ENCODE results near the gene PDE4D.

The PDE4D gene

DNA sequence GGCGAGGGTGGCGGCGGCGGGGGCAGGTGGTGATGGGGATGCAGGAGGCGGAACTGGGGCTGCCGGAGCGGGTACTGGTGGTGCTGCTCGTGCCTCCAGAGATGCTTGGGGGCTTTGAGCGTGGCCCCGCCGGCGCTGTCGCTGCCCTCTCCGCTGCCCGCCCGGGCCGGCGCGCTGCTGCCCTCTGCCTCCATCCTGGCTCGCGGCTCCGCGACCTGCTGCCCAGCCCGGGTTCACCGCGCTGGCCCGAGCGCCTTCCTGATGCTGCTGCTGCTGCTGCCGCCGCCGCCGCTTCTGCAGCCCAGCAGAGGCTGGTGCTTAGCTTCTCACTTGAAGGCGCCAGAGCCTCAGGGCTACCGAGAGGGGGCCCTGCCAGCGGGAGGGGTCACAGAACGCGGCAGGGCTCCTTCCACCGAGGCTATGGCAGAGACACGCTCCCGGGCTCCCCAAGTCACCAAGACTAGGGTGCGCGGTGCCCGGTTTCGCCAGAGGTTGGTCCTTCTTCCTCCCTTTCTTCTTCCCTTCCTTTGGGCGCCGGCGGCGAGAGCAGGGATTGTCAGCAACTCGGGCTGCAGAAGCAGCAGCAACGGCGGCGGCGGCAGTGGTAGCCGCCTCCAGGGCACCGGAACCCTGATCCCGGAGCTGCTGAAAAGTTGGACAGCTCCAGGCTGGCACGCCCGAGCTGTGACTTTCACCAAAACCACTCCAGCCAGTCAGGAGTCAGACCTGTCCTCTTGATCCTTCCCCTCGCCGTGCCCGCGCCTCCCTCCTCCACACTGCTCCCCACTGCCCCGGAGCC, at the start of gene PDE4D:
PDE4D (minus strand) TSS at position 298 of the 799 bp plus-strand sequence.
- DNase-seq (ENCODE audit: low spot score), result no peak

DNA sequence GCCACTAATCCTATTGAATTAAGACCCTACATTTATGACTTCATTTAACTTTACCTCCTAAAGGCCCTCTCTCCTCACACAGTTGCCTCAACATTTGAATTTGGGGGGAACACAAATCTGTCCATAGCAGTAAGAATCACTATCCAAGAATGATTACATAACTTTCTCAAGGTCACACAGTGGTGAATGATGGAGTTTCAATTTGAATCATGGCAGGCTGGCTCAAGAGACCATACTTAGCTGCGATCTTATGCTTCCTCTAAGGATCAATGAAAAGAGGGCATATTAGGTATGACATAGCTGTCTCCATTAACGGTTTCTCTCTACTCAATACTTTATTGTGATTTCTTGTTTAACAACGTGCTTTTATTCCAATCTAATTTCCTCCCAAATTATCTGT, 44.1 kb upstream of the PDE4D start:
- no peak for DNase-seq (ENCODE audit: low spot score)

DNA sequence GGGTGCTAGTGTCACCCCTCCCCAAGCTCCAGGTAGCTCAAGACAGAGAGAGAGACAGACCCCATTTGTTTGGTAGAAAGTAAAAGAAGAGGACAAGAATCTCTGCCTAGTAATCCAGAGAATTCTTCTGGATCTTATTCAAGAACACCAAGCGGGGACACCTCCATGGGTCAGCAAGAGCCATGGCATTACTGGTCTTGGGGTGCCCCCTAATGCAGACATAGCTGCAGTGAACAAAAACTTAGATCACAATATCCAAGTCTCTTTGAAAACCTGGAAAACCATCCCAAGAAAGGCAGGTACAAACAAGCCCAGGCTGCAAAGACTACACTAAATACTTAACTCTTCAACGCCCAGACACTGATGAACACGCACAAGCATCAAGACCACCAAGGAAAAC, 29.9 kb upstream of the PDE4D start:
- DNase-seq (ENCODE audit: low spot score), result peak; percentile 10

DNA sequence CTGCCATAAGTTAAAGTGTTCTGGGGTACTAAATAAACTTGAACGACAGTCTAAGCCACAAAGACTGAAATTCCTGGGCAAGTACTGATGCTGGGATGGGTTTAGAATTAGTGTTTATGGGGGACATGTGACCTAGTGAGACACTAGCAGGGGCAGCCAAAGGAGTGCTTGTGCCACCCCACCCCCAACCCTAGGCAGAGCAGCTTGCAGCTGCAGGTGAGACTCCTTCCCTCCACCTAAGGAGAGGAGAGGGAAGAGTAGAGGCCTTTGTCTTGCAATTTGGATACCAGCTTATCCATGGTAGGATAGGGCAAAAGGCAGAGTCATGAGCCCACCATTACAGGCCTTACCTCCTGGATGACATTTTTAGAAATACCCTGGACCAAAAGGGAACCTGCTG, 28.7 kb upstream of the PDE4D start:
- DNase-seq (ENCODE audit: low spot score), result no peak

DNA sequence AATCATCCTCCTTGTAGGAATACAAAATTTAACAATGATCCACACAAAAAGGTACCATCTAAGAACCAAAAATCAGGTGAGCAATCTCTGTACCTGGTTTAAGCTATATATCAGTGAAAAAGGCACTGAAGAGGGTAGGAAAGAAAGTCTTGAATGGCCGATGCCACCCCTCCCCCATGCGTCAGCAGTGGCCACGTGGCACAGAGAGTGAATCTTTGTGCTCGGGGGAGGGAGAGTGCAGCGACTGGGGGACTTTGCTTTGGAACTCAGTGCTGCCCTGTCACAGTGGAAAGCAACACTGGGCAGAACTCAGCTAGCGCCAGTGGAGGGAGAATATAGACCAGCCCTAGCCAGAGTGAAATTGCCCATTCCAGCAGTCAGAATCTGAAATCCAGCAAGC, 28.3 kb upstream of the PDE4D start:
- no peak for DNase-seq (ENCODE audit: low spot score)

DNA sequence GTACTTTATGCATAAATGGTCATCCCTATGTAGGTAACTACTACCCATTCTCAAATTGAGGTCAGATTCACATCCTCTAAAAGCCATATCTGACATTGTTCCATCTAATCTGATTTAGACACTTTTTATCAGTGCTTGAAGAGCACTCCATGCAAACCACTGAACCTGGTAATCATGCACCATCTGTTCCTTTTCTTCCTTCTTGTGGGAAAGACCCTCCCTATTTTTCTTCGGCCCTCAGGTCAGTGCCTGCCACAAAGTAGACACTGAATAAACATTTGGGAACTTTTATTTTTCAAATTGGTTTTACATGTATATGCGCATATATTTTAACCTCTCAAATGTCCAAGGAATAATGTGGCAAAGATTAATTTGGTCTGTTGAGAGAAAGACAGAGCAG, 26.0 kb upstream of the PDE4D start:
- DNase-seq (ENCODE audit: low spot score), result no peak

DNA sequence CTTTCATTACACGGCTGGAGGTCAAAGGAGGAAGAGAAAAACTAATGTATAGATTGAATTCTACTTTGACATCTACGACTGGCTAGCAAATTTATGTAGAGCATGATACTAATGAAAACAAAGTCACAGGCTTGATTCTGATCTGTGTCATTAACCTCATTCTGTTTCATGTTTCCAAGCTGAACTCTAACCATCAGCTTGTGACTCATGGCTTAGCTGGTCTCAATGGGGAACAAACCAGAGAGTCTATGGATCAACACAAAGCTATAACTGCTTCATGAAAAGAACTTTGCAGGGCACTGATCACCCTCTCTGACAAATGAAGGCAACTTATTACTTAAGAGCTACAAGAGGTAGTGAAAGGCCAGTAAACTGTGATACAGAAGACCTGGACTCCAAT, 23.6 kb upstream of the PDE4D start:
- no peak for DNase-seq (ENCODE audit: low spot score)

DNA sequence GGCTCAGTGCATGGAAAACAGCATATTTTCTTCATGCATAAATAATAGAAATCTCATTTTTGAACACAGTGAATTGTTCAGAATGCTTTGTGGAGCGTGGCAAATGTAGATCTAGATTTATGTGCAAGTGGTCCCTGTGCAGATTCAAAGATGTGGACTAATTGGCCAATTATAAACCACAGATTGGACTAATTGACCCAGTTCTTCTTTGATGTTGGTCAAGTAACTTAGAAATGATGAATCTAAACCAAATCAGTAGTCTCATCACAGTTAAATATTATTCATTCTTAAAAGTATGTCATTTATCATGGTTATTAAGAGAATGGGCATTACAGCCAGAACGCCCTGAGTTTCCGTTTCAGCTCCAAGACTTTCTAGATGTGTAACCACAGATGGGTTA, 11.7 kb upstream of the PDE4D start:
- DNase-seq (ENCODE audit: low spot score), result no peak

DNA sequence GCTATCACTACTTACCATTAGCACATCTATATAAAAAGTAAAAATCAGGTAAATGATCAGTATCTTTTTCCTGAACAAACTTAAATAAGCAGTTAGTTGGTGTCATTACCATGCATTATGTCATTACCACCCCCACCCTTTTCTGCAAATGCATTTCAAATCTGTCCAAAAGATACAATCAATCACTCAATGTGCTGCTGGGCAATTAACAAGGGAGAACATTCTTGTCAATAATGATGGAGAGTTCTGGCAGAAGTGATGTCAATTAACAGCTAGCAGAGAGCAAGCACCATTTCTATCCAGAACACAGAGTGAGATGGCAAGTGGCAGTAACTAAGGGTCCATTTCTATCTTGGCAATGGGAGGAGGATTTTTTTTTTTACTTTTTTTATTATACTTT, 3.5 kb upstream of the PDE4D start:
- DNase-seq (ENCODE audit: low spot score), result no peak

DNA sequence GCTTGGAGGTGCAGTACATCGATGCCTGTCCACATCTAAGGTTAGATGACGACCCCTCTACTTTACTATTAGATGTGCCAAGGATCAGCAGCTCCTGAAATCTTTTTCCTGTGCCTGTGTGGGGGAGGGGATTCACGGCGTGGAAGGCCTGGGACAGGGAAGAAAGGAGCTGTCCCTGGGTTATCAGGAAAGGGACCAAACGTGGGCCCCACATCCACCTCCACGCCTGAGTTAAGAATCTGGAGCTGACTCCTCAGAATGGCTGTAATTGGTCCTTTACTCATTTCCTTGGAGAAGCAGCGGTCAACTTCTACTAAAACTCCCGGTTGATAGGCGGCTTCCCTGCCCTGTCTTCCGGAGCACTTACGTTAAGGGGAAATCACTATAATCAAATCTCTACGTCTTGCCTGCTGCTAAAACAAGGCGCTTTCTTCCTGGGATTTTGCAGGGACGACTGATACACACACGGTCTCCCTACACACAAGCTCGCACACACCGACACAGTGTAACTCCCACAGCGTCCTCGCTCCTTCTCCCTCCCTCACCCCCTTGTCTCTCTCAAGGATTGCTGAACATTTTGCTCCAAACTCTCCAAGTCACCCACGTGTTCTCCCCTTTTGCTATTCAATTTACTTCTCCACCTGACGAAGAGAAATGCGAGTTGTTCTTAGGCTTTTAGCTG, 1.4 kb downstream of the PDE4D start:
- DNase-seq (ENCODE audit: low spot score), result no peak

DNA sequence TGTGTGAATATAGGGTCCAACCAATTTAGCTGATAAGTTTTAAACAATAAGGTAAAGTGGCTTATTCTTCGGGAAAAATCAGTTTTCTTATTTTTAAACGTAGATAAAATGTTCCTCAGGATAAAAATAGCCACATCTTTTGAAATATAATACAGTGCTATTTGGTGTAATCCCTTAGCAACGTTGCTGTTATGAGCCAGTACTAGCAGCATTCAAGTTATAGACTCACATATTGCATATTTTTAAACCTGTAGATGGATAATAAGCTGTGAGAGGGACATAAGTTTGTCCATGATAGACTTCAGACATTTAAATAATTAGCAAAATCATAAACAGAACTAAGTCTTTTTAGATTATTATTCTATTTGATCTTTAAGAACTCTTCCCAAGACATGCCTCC, 6.3 kb downstream of the PDE4D start:
- no peak for DNase-seq (ENCODE audit: low spot score)

DNA sequence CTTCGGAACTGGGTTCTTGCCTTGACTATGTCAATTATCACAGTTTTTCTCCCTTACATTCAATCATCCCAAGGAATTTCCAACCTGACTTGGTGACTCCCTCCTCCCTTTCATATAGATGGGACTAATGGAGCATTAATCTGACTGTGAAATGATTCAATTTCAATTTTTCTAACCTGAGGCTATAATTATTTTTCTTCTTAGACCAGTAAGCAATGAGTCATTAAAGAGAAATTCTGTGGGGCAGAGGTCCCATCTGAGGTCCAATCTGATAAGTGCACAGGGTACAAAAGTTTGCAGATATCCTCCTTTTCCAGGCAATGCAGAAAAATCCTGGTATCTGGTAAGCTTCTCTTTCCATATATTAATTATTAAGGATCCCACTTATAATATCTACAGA, 18.9 kb downstream of the PDE4D start:
- no peak for DNase-seq (ENCODE audit: low spot score)

DNA sequence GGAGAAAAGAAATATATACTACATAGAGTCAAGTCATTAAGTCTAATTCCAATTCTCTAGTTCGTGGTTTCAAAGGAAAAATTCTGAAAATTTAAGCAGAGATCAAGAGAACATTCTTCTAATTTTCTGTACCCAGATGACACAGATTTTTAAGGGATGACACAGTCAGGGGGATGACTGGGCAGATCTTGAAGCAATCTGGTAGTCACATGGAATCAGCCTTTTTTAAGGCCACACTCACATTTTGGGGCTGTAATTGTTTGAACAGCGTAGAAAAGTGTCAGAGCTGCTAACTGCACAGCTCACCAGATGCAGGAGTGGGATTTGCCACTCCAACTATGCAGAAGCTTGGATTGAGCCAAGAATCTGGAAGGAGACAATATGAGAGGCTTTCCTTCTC, 20.4 kb downstream of the PDE4D start:
- no peak for DNase-seq (ENCODE audit: low spot score)

DNA sequence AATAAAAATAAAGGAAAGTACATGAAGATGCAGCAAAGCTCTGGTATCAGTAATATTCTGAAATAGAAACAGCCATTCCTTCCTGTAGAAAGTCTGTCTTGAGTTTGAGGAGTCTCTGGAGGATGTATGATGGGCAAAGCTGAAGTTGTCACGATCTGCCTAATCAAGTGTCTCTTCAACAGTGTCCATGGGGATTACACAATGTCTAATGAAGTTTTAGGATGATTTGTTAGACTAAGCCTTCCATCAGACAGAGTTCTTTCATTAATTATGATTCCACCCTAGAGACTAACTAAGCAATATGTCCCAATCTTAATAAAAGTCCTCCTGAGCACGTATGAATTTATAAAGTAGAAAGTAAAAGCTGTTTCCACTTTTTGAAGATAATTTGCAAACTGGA, 26.9 kb downstream of the PDE4D start:
- DNase-seq (ENCODE audit: low spot score), result no peak

DNA sequence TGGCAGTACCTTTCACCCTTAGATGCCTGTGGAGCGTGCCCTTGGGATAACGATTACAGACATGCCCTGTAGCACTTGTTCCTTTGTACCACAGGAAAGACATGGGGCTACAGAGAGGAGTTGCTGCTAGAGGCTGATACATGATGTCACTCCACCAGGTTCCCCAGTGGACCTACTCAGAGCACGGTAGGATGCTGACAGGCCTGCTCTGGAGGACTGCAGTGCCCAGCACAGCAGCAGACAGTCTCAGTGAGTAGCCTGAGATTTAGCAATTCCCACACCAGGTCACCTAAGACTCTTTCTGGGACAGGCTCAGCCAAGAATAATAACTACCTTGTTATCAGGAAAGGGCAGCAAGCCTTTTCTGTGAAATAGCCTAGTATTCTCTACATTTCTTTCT, 28.8 kb downstream of the PDE4D start:
- DNase-seq (ENCODE audit: low spot score), result no peak

DNA sequence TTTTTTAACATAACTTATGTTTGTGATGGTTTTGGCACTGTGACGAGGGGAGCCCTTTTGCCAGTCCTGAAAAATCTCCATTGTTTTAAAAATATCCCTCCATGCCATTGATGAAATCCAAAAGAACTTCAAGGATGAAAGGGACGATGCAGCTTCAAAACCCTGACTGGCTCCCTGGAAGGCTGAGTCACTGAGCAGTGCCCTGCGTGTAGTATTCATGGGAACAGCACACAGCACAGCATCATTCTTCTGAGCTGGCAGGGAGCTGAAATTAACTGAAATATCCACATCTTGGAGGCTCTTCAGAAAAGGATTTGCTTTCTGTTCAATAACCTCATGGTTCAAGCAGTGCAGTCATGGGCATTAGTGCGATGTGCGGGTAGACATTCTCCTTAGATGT, 29.7 kb downstream of the PDE4D start:
- DNase-seq (ENCODE audit: low spot score), result peak; percentile 7

DNA sequence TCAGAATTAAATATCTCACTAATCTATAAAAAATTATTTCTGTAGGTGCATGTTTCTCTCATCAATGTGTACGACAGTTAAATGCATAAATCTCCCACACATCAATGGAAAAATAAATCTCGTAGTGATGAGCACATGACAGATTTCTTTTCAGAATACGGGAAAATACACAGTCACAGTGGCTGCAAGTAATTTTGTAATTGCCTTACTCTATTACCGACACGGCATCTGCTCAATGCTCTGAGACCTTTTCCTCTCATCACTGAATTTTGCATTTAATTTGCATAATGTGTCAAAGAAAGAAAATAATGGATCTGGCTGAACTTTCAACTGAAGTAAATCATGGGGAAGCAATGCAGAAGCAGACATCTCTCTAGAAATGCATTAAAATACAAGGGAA, 37.2 kb downstream of the PDE4D start:
- DNase-seq (ENCODE audit: low spot score), result no peak

DNA sequence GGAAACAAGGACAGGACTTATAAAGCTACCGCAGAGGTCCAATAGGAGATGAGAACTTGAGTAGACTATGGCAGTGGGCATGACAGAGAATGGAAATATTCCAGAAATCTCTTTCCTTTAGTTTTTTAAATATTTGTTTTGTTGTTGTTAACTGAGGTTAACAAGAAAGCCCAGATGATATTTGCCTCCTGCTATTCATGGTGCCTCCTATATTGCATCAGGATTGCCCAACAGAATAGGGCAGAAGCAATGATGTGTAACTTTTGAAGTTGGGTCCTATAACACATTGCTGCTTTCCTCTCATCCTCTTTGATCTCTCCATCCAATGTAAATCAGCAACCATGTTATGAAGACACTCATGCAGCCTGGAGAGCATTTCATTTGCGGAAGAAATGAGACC, 42.8 kb downstream of the PDE4D start:
- DNase-seq (ENCODE audit: low spot score), result no peak

DNA sequence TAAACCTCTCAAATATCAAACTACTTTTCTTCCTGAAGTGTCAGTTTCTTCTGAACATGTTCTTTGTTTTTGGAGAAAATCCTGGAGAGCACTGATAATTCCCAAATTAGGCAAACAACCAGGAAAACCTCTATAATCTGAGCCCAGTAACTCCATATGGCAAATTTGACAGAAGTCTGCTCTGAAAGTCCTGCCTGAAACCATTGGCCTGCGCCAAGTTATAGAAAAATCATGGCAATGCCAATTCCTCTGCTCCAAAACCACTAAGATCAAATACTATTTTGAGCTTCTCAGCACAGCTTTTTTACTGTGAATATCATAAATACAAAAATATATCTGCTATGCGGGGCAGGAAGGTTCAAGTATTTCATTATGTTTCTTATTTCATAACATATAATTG, 45.9 kb downstream of the PDE4D start:
- no peak for DNase-seq (ENCODE audit: low spot score)

DNA sequence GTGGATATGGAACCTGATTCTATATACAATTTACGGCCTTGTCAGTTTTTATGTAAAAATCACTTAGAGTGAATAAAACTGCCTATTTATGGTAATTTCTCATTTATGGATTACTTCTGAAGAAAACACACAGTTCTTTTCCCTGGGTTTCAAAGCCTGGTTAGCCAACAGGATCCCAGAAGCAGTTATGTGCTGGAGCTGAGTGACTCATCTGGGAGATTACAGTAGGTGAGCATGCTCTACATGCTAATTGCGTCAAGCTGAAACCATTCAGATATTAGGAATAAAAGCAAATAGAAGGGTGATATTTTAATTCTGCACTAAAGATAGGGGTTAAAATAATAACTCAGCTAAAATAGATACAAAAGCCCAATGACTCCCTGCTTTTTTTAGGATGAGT, 47.8 kb downstream of the PDE4D start:
- peak; percentile 14 for DNase-seq (ENCODE audit: low spot score)

DNA sequence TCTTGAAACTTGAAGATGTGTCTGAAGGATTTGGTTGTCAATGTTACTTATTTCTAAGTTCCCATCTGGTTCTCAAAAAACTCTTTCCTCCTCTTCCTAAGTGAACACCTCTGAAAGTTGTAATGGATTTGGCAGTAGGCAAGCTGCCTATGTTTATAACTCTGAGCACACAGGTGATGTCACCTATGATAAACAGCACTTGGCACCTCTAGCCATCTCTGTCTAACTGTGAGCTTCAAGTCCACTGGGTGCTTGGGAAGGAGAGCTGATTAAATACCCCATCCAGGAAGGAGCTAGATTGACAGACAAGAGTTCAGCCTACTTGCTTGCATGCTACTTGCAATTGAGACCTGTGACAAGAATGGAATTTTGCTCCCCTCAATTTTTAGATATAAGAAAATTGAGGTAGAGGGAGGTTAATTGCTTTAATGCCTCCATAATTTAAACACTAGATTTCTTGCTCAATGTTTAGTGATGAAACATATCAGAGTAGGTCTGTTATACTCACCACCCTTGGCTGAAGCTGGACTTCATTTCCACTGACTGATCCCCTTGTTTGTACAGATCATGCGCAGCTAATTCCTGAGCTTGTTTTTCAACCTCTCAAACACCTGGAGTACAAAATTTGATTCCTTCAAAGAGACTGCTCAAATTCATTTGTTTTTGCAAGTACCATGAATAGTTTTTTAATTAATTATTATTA, 49.9 kb downstream of the PDE4D start:
- no peak for DNase-seq (ENCODE audit: low spot score)

DNA sequence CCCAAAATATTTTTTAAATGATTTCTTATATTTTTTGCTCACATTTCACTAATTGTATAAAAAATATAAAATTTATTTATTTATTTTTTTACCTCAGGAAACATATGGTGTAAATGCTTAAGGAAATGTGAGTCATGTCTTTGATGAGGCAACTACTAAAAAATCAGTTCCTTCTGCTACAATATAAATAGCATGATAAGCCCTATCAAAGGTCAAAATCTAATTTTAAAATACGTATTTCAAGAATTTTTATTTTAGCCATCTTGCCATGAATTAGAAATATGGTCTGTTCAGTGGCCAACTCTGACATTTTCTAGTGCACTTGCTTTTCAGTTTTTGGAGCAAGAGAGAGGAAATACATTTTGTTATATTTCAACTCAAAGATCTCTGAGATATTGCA, 50.5 kb downstream of the PDE4D start:
- no peak for DNase-seq (ENCODE audit: low spot score)

DNA sequence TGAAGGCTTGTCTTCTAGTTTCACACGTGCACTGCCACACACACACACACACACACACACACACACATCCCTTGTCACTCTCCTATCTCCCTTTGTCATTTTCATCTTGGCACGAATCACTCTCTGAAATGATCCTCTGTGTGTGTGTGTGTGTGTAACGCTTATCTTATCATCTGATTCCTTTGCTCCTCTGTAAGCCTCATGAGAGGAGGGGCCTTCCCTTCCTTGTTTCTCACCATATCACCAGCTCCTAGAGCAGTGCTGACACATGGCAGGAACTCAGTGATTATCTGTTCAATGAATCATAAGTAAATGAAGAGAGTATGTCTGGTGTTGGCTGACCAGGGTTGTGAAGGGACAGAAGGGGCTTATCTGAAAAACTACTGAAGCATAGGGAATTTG, 53.3 kb downstream of the PDE4D start:
- peak; percentile 15 for DNase-seq (ENCODE audit: low spot score)

All from RKO (cell line).